Measurements from ENCODE around the gene CCRL2. TPM values are rescaled to one million over a fixed set of nuclear protein-coding genes. Genes with fewer than 3 reads are reported as not detected.

Gene CCRL2
- total RNA-seq, 6 donors from 2014 or later, result 4.2 to 25.5 (median 13.7) TPM

- H3K27ac ChIP-seq, result peak overlapping the region in 3 of 4 donors; percentile 37 to 90 (median 66)
- WGBS, 2 donors, result 30 to 63% methylated on average over 5 of the region's 5 CpGs
Observed at GRCh38 chr3:46413951-46414350, 6.9 kb downstream of the CCRL2 start.

DNA sequence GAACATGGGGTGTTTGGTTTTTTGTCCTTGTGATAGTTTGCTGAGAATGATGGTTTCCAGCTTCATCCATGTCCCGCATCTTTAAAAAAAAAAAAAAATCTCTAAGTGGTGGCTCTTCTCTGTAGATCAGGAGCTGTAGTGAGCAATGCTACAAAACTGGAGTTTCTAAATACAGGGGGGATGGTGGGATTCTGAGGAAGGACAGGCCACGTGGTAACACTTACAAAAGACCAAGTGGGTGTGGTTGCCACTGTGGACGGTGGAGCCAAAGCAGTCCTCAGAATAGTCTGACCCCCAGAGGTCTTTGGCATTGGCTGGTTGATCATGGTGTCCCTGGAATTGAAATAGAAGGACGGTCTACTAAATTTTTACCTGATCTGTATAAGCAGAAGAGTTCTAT is 7.7 kb downstream of the CCRL2 start:
- ATAC-seq (ENCODE audit: low FRiP score in 2 of 2), result no peak
- Histone ChIP-seq H3K4me1 (peaks cover 39 to 56% (median 41%) of the 10 kb centered on the region in 4 donors), H3K9me3 (no peaks in the 10 kb centered on the region), H3K27ac (peak overlapping the region in 2 of 4 donors; percentile 66 to 90), H3K36me3 (no peaks in the 10 kb centered on the region), H3K27me3 (no peaks in the 10 kb centered on the region), H3K4me3 (no peak overlapping the region)
- no peak for DNase-seq
- 57 to 85% methylated on average over 4 of the region's 4 CpGs for WGBS, 2 donors
- TF ChIP-seq POLR2AphosphoS5 (IDR thresholded peaks at IDR 0.05) (no peak), CTCF (IDR thresholded peaks at IDR 0.05) (no peak), EP300 (IDR thresholded peaks at IDR 0.05) (no peak), POLR2A (IDR thresholded peaks at IDR 0.05) (no peak)

More at GRCh38 chr3:46413951-46414350, 6.9 kb downstream of the CCRL2 start:
- Histone ChIP-seq H3K4me1 (peaks cover 41 to 60% (median 48%) of the 10 kb centered on the region in 4 donors), H3K27me3 (no peaks in the 10 kb centered on the region), H3K4me3 (no peak overlapping the region), H3K36me3 (no peaks in the 10 kb centered on the region), H3K9me3 (no peaks in the 10 kb centered on the region)
- ATAC-seq (ENCODE audit: low FRiP score in 2 of 2) (no peak), DNase-seq (no peak)
- TF ChIP-seq POLR2AphosphoS5 (IDR thresholded peaks at IDR 0.05) (no peak), POLR2A (IDR thresholded peaks at IDR 0.05) (no peak)

- no peak for ATAC-seq (ENCODE audit: low FRiP score in 2 of 2)
Observed at GRCh38 chr3:46416125-46416810, 9.2 kb downstream of the CCRL2 start.

GRCh38 chr3:46416811-46417510 is 9.9 kb downstream of the CCRL2 start:
- TF ChIP-seq POLR2AphosphoS5 (IDR thresholded peaks at IDR 0.05), result no peak
- TF ChIP-seq CTCF (IDR thresholded peaks at IDR 0.05), result no peak
- no peak for TF ChIP-seq EP300 (IDR thresholded peaks at IDR 0.05)
- no peak for TF ChIP-seq POLR2A (IDR thresholded peaks at IDR 0.05)
- no peak for ATAC-seq (ENCODE audit: low FRiP score in 2 of 2)
- Histone ChIP-seq H3K36me3 (no peaks in the 10 kb centered on the region), H3K27me3 (no peaks in the 10 kb centered on the region), H3K9me3 (no peaks in the 10 kb centered on the region), H3K27ac (peak overlapping the region in 1 of 4 donors; percentile 28), H3K4me1 (peaks cover 19 to 44% (median 24%) of the 10 kb centered on the region in 4 donors), H3K4me3 (no peak overlapping the region)
- WGBS, 2 donors, result 75 to 89% methylated on average over 7 of the region's 7 CpGs
- DNase-seq, result no peak

More at GRCh38 chr3:46416125-46416810, 9.2 kb downstream of the CCRL2 start:
- peak overlapping the region in 1 of 4 donors; percentile 28 for H3K27ac ChIP-seq
- H3K36me3 ChIP-seq, result no peaks in the 10 kb centered on the region
- TF ChIP-seq EP300 (IDR thresholded peaks at IDR 0.05) (no peak), POLR2AphosphoS5 (IDR thresholded peaks at IDR 0.05) (no peak), CTCF (IDR thresholded peaks at IDR 0.05) (no peak), POLR2A (IDR thresholded peaks at IDR 0.05) (no peak)
- 31 to 36% methylated on average over 10 of the region's 10 CpGs for WGBS, 2 donors
- no peaks in the 10 kb centered on the region for H3K27me3 ChIP-seq
- no peak for DNase-seq
- H3K4me3 ChIP-seq, result no peak overlapping the region
- H3K4me1 ChIP-seq, result peaks cover 24 to 51% (median 30%) of the 10 kb centered on the region in 4 donors
- no peaks in the 10 kb centered on the region for H3K9me3 ChIP-seq

GRCh38 chr3:46417841-46418611 is 11.0 kb downstream of the CCRL2 start:
- WGBS, 2 donors, result 82 to 100% methylated on average over 3 to 9 of the region's 9 CpGs
- TF ChIP-seq POLR2A (IDR thresholded peaks at IDR 0.05), result no peak
- TF ChIP-seq POLR2AphosphoS5 (IDR thresholded peaks at IDR 0.05), result no peak
- TF ChIP-seq EP300 (IDR thresholded peaks at IDR 0.05), result no peak
- peak in 1 of 2 donors; percentile 27 for ATAC-seq (ENCODE audit: low FRiP score in 2 of 2)

More at GRCh38 chr3:46417841-46418611, 11.0 kb downstream of the CCRL2 start:
- Histone ChIP-seq H3K9me3 (no peaks in the 10 kb centered on the region), H3K27ac (no peak overlapping the region), H3K36me3 (no peaks in the 10 kb centered on the region), H3K27me3 (no peaks in the 10 kb centered on the region), H3K4me3 (no peak overlapping the region), H3K4me1 (peaks cover 12 to 34% (median 16%) of the 10 kb centered on the region in 4 donors)
- peak in 1 of 2 donors; percentile 76 for DNase-seq

All from upper lobe of left lung (tissue), 6 donors.